B cell (primary cell): ENCODE results near the gene GPRIN2. TPM values are rescaled to one million over a fixed set of nuclear protein-coding genes. Genes with fewer than 3 reads are reported as not detected.

Experiments
- ATAC-seq: fragments of 200-7000 bp; cut with Tn5 transposase; one replicate; pipeline ENCODE4 v1.10.0; 2021; ENCODE audit warnings: low read depth, mild to moderate bottlenecking, moderate number of reproducible peaks, moderate library complexity
- CTCF ChIA-PET: fragments of 350-600 bp; sonication (Branson Sonifier 250); formaldehyde crosslinking; loops from one replicate; lab custom pipeline; 2021; ENCODE audit warnings: antibody characterized with exemption, inconsistent platforms; lab: Charles Lee
- POLR2A ChIA-PET: fragments of 350-600 bp; sonication (Branson Sonifier 250); formaldehyde crosslinking; loops from one replicate; lab custom pipeline; 2021; ENCODE audit warnings: antibody characterized with exemption; lab: Charles Lee
- DNase-seq: peaks from one replicate; pipeline ENCODE4 v3.0.0; 2013
- H2AFZ ChIP-seq: 2 replicates; pipeline ENCODE4 v1.6.1; 2012; ENCODE audit warnings: mild to moderate bottlenecking, low read depth, low read length; ENCODE audit not compliant: insufficient read depth, poor library complexity, severe bottlenecking
- H3K27ac ChIP-seq, 2 donors: 1 replicate in 1 of 2; 2 replicates in 1 of 2; pipeline ENCODE4 v1.5.1; 2012 to 2013; ENCODE audit warnings: low read length in 2 of 2, mild to moderate bottlenecking in 2 of 2, moderate library complexity in 1 of 2
- H3K27me3 ChIP-seq, 4 experiments: fragments of 200-600 bp in 1 of 4; sonication (generic) in 1 of 4; replicated peaks in 1 of 4; 1 replicate in 2 of 4; 2 replicates in 2 of 4; pipeline versions ENCODE4 v1.6.1 to v1.7.0; 2013 to 2016; ENCODE audit warnings: low read length in 3 of 4, mild to moderate bottlenecking in 2 of 4, mixed read lengths in 1 of 4, moderate library complexity in 1 of 4; ENCODE audit not compliant: insufficient read depth in 4 of 4, control insufficient read depth in 3 of 4; ENCODE audit errors: control extremely low read depth in 1 of 4
- H3K36me3 ChIP-seq, 2 experiments: replicated peaks in 1 of 2; 1 replicate in 1 of 2; 2 replicates in 1 of 2; pipeline versions ENCODE4 v1.6.1 to v1.7.1; 2013; ENCODE audit warnings: low read length in 1 of 2; ENCODE audit not compliant: insufficient read depth in 2 of 2, control insufficient read depth in 1 of 2; ENCODE audit errors: control extremely low read depth in 1 of 2, extremely low read depth in 1 of 2
- H3K4me1 ChIP-seq, 2 donors: fragments of 200-600 bp in 1 of 2; sonication (generic) in 1 of 2; 1 replicate in 1 of 2; 2 replicates in 1 of 2; pipeline versions ENCODE4 v1.5.1 to v1.6.1; 2013 to 2017; ENCODE audit warnings: low read length in 2 of 2; ENCODE audit not compliant: control insufficient read depth in 2 of 2, insufficient read depth in 2 of 2
- H3K4me2 ChIP-seq: replicated peaks from 2 replicates; pipeline ENCODE3; 2012; ENCODE audit warnings: mild to moderate bottlenecking, low read depth, low read length; ENCODE audit not compliant: poor library complexity, severe bottlenecking
- H3K4me3 ChIP-seq, 5 experiments: fragments of 200-600 bp in 1 of 5; sonication (generic) in 1 of 5; 1 replicate in 3 of 5; 2 replicates in 2 of 5; pipeline versions ENCODE4 v1.5.1 to v1.7.0; 2011 to 2016; ENCODE audit warnings: low read length in 4 of 5, mild to moderate bottlenecking in 4 of 5, low read depth in 2 of 5, control low read depth in 1 of 5, moderate library complexity in 1 of 5; ENCODE audit not compliant: insufficient read depth in 1 of 5; ENCODE audit errors: control extremely low read depth in 1 of 5, extremely low read depth in 1 of 5
- H3K79me2 ChIP-seq: fragments of 200-600 bp; sonication (generic); one replicate; pipeline ENCODE4 v1.6.0; 2016; ENCODE audit warnings: low read length; ENCODE audit not compliant: control insufficient read depth, insufficient read depth
- H3K9ac ChIP-seq: fragments of 200-600 bp; sonication (generic); 2 replicates; pipeline ENCODE4 v1.6.1; 2017; ENCODE audit warnings: mild to moderate bottlenecking, low read length, moderate library complexity
- H3K9me3 ChIP-seq, 3 donors: one replicate each; pipeline versions ENCODE4 v1.6.1 to v1.7.1; 2013; ENCODE audit warnings: low read length in 2 of 3; ENCODE audit not compliant: control insufficient read depth in 2 of 3, insufficient read depth in 1 of 3; ENCODE audit errors: control extremely low read depth in 1 of 3
- H4K20me1 ChIP-seq: 2 replicates; pipeline ENCODE4 v1.6.0; 2012; ENCODE audit warnings: mild to moderate bottlenecking, low read length; ENCODE audit not compliant: insufficient read depth, control insufficient read depth, poor library complexity, severe bottlenecking
- H3K27ac Mint-ChIP-seq: one replicate; pipeline ENCODE4 v1.8.0; 2021; ENCODE audit warnings: mixed read lengths
- H3K27me3 Mint-ChIP-seq: one replicate; pipeline ENCODE4 v1.8.0; 2021; ENCODE audit warnings: mixed read lengths
- H3K4me1 Mint-ChIP-seq: one replicate; pipeline ENCODE4 v1.8.0; 2021; ENCODE audit warnings: mixed read lengths
- H3K4me3 Mint-ChIP-seq: one replicate; pipeline ENCODE4 v1.8.0; 2021; ENCODE audit warnings: mixed read lengths
- H3K9me3 Mint-ChIP-seq: one replicate; pipeline ENCODE4 v1.8.0; 2022; ENCODE audit warnings: mixed read lengths; ENCODE audit not compliant: insufficient read depth
- CTCF ChIP-seq: fragments of 200-600 bp; IDR thresholded peaks from one replicate; pipeline ENCODE4 v1.8.0; 2022; ENCODE audit warnings: antibody characterized with exemption, mild to moderate bottlenecking
- EZH2 ChIP-seq: IDR thresholded peaks from 2 replicates; pipeline ENCODE4 v1.6.1; 2012; ENCODE audit warnings: borderline replicate concordance, low read depth, mild to moderate bottlenecking, moderate library complexity, low read length; ENCODE audit not compliant: insufficient read depth, poor library complexity, severe bottlenecking
- WGBS: methylation state at CpG from one replicate; pipeline ENCODE4 v1.1.5; 2013; ENCODE audit warnings: missing lambda C conversion rate; ENCODE audit not compliant: insufficient coverage; 5-methylcytosine and 5-hydroxymethylcytosine counted together
- intact Hi-C: fragments of 100-400 bp; cut with micrococcal nuclease; formaldehyde crosslinking; loops from one replicate; pipeline ENCODE4 v1.10.0; 2022
- polyA plus RNA-seq: library from polyadenylated mRNA; depleted of rRNA; stranded (reverse); fragments of >200 nt; gene quantifications from 2 replicates; pipeline ENCODE4 v1.2.3, GENCODE V29; 2012
- total RNA-seq, 2 donors: library from RNA; stranded (reverse); fragments of 120-200 nt in 1 of 2; gene quantifications; 1 replicate in 1 of 2; 2 replicates in 1 of 2; pipeline versions ENCODE4 v1.2.3 to v1.2.4, GENCODE V29; 2013 to 2022

The GPRIN2 gene
- total and polyA plus RNA-seq, 2 donors (not counting 1 experiment from before 2014, with no cell fraction given): not detected

GRCh38 chr10:46525824-46526681 lies 30.4 kb downstream of the GPRIN2 start:
- no peak overlapping the region for H3K4me2 ChIP-seq
- 97% methylated on average over 4 of the region's 4 CpGs for WGBS

More at GRCh38 chr10:46525824-46526681, 30.4 kb downstream of the GPRIN2 start:
- POLR2A ChIA-PET: no interaction called here
- no peaks in the 10 kb centered on the region for H4K20me1 ChIP-seq
- H3K4me3 ChIP-seq: no peak overlapping the region
- H2AFZ ChIP-seq: no peak overlapping the region
- CTCF ChIA-PET: no interaction called here
- DNase-seq (no peak), ATAC-seq (no peak)
- H3K9me3 Mint-ChIP-seq: no peaks in the 10 kb centered on the region
- H3K4me3 Mint-ChIP-seq: no peak overlapping the region
- no peak overlapping the region for H3K27ac ChIP-seq
- no peaks in the 10 kb centered on the region for H3K4me1 ChIP-seq
- H3K4me1 Mint-ChIP-seq: no peaks in the 10 kb centered on the region
- H3K27me3 Mint-ChIP-seq: no peaks in the 10 kb centered on the region
- no peak overlapping the region for H3K9ac ChIP-seq
- no peaks in the 10 kb centered on the region for H3K27me3 ChIP-seq
- intact Hi-C loops: no loop called here
- H3K9me3 ChIP-seq: no peaks in the 10 kb centered on the region
- no peaks in the 10 kb centered on the region for H3K79me2 ChIP-seq
- no peaks in the 10 kb centered on the region for H3K36me3 ChIP-seq
- H3K27ac Mint-ChIP-seq: no peak overlapping the region
- TF ChIP-seq EZH2 (no peak), CTCF (no peak)
